ENCODE measurements around the gene CD180.

The CD180 gene

GRCh38 chr5:67161767-67162166 is 34.8 kb downstream of the CD180 start:
- Histone ChIP-seq H3K9me3 (replicated peaks; ENCODE audit: insufficient read depth, low read length) (no peaks in the 10 kb centered on the region), H3K36me3 (replicated peaks; ENCODE audit: insufficient read depth, low read length) (no peaks in the 10 kb centered on the region), H4K20me1 (ENCODE audit: insufficient read depth, low read length) (no peaks in the 10 kb centered on the region), H3K9ac (ENCODE audit: low read length) (no peak overlapping the region), H3K4me1 (ENCODE audit: low read length) (no peaks in the 10 kb centered on the region), H3K27ac (ENCODE audit: low read length) (no peak overlapping the region), H3F3A (ENCODE audit: insufficient read depth, low read length) (no peaks in the 10 kb centered on the region), H3K4me2 (ENCODE audit: low read depth, low read length) (no peak overlapping the region), H3K27me3 (replicated peaks; ENCODE audit: insufficient read depth, low read length) (no peaks in the 10 kb centered on the region), H3K4me3 (ENCODE audit: low read length) (no peak overlapping the region), H3K79me2 (ENCODE audit: low read length) (no peaks in the 10 kb centered on the region), H3K9me2 (replicated peaks; ENCODE audit: insufficient read depth, low read length) (no peaks in the 10 kb centered on the region), H2AFZ (ENCODE audit: low read length) (no peak overlapping the region)
- DNase-seq, result no peak
- TF ChIP-seq CTCF (IDR thresholded peaks at IDR 0.05; ENCODE audit: low read length) (no peak), EZH2 (optimal IDR thresholded peaks at IDR 0.05; ENCODE audit: low read depth, low read length) (no peak), EZH2phosphoT487 (IDR thresholded peaks at IDR 0.05; ENCODE audit: low read length) (no peak)

DNA sequence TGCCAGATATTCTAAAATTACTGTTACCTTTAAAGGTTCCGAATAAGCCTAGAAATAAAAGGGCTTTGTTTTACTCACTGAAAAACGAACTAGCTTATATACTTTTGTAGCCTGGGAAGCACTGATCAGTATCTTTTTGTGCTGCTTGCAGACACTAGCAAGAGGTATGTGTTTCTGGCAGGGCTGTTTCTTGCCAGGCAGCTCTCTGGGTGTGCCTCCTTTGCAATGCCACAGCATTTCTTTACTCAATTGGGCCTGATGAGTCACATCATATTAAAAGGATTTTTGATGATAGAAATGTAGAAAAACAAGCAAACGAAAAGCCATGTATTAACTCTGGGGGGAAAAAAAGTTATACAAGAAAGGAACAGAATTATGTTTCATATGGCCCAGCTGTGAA is 35.6 kb downstream of the CD180 start:
- Histone ChIP-seq H3K9ac (ENCODE audit: low read length) (no peak overlapping the region), H3K27ac (ENCODE audit: low read length) (no peak overlapping the region), H3K4me2 (ENCODE audit: low read depth, low read length) (no peak overlapping the region)

DNA sequence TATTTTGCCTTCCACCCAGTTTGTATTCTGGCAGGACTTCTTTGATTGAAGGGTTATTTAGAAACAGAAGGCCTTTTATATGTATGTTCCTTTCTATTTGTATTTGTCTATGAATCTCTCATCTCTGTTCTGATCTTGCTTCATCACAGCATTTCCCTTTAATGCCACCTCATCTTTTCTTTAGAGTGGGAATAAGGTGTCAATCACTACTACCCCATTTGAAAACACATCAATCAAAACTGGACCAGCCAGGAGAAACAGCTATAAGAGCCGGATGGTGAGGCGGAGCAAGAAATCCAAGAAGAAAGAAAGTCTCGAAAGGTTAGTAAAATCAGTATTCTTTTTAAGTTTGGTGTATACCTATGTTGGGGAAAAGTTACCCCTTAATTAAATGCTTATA is 36.3 kb downstream of the CD180 start:
- H3K4me1 ChIP-seq (ENCODE audit: low read length), result no peaks in the 10 kb centered on the region
- H3K9me2 ChIP-seq (replicated peaks; ENCODE audit: insufficient read depth, low read length), result no peaks in the 10 kb centered on the region
- no peaks in the 10 kb centered on the region for H3K79me2 ChIP-seq (ENCODE audit: low read length)
- no peaks in the 10 kb centered on the region for H3K36me3 ChIP-seq (replicated peaks; ENCODE audit: insufficient read depth, low read length)
- no peaks in the 10 kb centered on the region for H3K9me3 ChIP-seq (replicated peaks; ENCODE audit: insufficient read depth, low read length)
- no peaks in the 10 kb centered on the region for H3F3A ChIP-seq (ENCODE audit: insufficient read depth, low read length)
- no peak overlapping the region for H2AFZ ChIP-seq (ENCODE audit: low read length)
- H3K27ac ChIP-seq (ENCODE audit: low read length), result no peak overlapping the region
- TF ChIP-seq EZH2phosphoT487 (IDR thresholded peaks at IDR 0.05; ENCODE audit: low read length) (no peak), EZH2 (optimal IDR thresholded peaks at IDR 0.05; ENCODE audit: low read depth, low read length) (no peak), CTCF (IDR thresholded peaks at IDR 0.05; ENCODE audit: low read length) (no peak)
- H3K4me3 ChIP-seq (ENCODE audit: low read length), result no peak overlapping the region
- no peak overlapping the region for H3K9ac ChIP-seq (ENCODE audit: low read length)
- no peak overlapping the region for H3K4me2 ChIP-seq (ENCODE audit: low read depth, low read length)
- H3K27me3 ChIP-seq (replicated peaks; ENCODE audit: insufficient read depth, low read length), result no peaks in the 10 kb centered on the region
- DNase-seq, result no peak
- H4K20me1 ChIP-seq (ENCODE audit: insufficient read depth, low read length), result no peaks in the 10 kb centered on the region

More for the DNA sequence above, 35.6 kb downstream of the CD180 start:
- Histone ChIP-seq H4K20me1 (ENCODE audit: insufficient read depth, low read length) (no peaks in the 10 kb centered on the region), H3K9me3 (replicated peaks; ENCODE audit: insufficient read depth, low read length) (no peaks in the 10 kb centered on the region), H3K4me1 (ENCODE audit: low read length) (no peaks in the 10 kb centered on the region), H3F3A (ENCODE audit: insufficient read depth, low read length) (no peaks in the 10 kb centered on the region), H3K27me3 (replicated peaks; ENCODE audit: insufficient read depth, low read length) (no peaks in the 10 kb centered on the region), H3K4me3 (ENCODE audit: low read length) (no peak overlapping the region), H3K9me2 (replicated peaks; ENCODE audit: insufficient read depth, low read length) (no peaks in the 10 kb centered on the region), H3K79me2 (ENCODE audit: low read length) (no peaks in the 10 kb centered on the region), H2AFZ (ENCODE audit: low read length) (no peak overlapping the region), H3K36me3 (replicated peaks; ENCODE audit: insufficient read depth, low read length) (no peaks in the 10 kb centered on the region)
- no peak for TF ChIP-seq EZH2phosphoT487 (IDR thresholded peaks at IDR 0.05; ENCODE audit: low read length)
- no peak for TF ChIP-seq EZH2 (optimal IDR thresholded peaks at IDR 0.05; ENCODE audit: low read depth, low read length)
- TF ChIP-seq CTCF (IDR thresholded peaks at IDR 0.05; ENCODE audit: low read length), result no peak
- no peak for DNase-seq

Measured in MM.1S (cell line).